ENCODE measurements around the gene GNB1L.
"Not testable (repeated sequence)": the region's sequence is repeated elsewhere in the genome, so short reads cannot be mapped to it uniquely, and the experiment has no call there.

Gene GNB1L

DNA sequence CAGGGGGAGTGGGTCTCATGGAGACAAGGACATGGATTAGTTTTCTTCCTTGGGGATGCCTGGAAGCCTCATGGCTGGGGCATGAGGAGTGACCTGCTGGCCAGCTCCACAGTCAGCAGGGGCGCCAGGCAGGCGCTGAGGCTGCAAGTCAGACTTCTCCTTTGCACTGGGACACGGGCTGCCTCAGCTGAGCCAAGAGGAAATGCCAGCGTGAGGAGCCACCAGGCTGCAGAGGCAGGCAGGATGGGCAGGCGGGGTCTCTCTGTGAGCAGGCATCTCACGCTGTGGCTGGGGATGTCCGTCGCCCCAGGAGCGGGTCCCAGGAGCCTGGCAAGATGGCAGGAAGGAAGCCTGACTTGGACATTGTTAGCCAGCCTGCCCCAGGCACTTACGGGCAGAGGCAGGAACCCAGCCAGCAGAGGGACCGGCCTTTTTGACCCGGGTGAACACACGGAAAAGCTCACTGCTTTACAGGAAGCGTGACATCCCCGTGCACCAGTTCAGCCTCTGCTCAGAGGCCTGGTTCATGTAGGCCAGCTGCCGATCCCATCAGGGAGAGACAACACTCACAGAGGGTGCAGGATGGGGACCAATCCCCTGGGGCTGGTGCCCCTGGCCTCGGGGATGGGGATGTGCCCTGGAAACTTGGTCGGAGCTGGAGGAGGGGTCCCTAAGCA, 10.2 kb downstream of the GNB1L start:
- peak in 27 of 51 donors; percentile 11 to 72 (median 38) for DNase-seq

DNA sequence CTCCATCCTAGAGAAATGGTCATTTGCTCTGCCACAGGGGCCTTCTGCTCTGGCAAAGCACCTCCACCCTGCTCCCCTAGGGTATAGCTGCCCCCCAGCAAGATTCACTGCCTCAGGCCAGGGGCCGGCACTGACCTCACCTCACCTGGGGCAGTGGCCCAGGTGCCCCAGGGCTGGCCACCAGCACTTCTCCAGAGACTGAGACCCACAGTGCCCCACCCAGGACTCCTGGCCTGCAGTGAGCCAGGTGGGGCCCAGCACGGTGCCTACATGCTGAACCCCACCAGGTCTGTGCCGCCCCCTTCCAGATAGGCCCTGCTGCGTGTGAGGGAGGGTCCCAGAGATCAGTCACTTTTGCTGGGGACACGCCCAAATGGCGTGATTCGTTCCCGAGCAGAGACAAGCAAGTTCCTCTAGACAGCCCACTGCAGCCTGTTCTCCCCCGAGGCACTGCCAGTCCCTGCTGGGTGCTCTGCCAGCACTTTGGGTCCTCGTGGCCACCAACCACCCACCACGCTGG, 10.8 kb downstream of the GNB1L start:
- no peak for DNase-seq

GRCh38 chr22:19843107-19843856, 11.4 kb downstream of the GNB1L start:
- no peak for DNase-seq

- DNase-seq, result no peak
These were observed 12.1 kb downstream of the GNB1L start for GRCh38 chr22:19842393-19843106.

GRCh38 chr22:19841641-19842392, 12.9 kb downstream of the GNB1L start:
- no peak for DNase-seq

DNA sequence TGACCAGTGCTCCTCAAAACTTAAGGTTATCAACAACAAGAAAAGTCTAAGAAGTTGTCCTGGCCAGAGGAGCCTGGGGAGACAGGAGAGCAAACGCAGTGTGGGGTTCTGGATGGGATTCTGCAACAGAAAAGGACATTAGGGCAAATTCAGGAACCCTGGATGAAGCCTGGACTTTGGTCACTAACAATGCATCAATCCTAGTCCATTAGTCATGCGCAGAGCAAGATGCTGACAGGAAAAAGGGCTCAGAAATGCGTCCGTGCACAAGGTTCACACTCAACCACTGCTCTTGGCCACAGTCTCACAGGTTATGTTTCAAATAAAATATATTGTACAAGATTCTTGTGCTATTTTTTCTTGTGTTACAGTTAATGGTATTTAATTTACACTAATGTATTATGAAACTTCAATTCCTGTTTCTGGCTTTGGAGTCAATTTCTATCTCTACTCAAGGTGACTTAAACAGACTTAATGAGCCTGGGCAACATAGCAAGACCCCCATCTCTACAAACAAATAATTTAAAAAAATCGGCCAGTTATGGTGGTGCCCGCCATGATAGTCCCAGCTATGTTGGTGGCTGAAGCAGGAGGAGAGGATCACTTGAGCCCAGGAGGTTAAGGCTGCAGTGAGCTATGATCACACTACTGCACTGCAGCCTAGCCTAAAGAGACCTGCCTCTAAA, 13.6 kb downstream of the GNB1L start:
- no peak for DNase-seq

DNA sequence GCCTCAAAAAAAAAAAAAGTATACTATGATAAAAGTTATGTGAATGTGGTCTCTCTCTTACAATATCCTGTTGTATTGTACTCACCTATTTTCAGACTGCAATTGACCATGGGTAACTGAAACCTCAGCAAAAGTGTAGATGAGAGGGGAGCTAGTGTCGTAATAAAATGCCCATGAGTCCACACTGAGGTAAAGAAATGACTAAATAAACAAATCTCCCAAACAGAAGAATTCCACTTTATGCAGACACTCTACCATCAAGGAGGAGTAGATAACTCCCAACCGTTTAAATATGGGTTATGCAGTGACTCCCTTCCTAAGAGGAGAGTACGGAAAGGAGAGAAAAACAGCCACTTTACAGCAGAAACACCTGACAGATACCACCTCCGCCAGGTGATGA, 14.6 kb downstream of the GNB1L start:
- no peak for DNase-seq

- no peak for DNase-seq
These were observed 16.8 kb downstream of the GNB1L start for GRCh38 chr22:19837915-19838314.

- DNase-seq, result no peak
These were observed 18.2 kb downstream of the GNB1L start for GRCh38 chr22:19836512-19836911.

- DNase-seq, result no peak
These were observed 20.1 kb downstream of the GNB1L start for GRCh38 chr22:19834599-19834998.

DNA sequence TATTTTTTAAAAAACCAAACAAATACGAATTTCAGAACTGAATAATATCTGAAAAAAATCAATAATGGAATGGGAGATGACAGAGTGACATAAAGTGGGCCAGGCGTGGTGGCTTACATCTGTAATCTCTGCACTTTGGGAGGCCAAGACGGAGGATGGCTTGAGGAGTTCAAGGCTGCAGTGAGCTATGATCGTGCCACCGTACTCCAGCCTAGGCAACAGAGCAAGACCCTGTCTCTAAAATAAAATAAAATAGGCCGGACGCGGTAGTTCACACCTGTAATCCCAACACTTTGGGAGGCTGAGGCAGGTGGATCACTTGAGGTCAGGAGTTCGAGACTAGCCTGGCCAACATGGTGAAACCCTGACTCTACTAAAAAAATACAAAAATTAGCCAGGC, 21.3 kb downstream of the GNB1L start:
- not testable (repeated sequence) for DNase-seq

- DNase-seq, result no peak
These were observed 22.1 kb downstream of the GNB1L start for GRCh38 chr22:19832476-19833108.

GRCh38 chr22:19831979-19832378, 22.7 kb downstream of the GNB1L start:
- not testable (repeated sequence) for DNase-seq

GRCh38 chr22:19831016-19831415, 23.7 kb downstream of the GNB1L start:
- DNase-seq, result no peak

DNA sequence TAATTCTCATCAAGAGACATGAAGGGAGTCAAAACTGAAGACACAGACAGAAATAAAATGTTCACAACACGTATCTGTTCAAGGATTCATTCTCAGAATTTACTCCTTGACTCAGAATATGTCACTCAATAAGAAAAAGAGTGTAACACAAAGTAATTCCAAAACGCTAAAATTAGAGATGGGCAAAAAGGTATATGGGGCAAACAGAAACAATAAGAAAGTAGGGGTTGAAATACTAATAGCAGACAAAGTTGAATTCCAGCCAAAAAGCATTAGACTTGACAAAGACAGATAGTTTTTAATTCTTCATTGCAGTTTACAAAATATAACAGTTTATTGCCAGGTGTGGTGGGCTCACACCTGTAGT, 26.7 kb downstream of the GNB1L start:
- no peak for DNase-seq

GRCh38 chr22:19827341-19828034, 27.2 kb downstream of the GNB1L start:
- no peak for DNase-seq

DNA sequence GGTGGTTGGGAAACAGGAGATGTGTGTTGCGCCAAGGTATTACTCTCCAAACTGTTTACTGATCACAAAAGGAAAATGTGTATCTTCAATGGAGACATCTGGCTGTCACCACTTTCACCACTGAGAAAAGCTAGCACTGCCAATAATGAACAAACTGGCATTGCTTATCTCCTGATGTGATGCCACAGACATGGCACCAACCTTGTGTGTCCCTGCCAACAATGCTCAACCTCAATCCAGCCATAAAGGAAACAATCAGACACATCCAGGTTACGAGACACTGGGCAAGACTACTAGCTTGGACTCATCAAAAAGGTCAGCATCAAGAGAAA, 28.1 kb downstream of the GNB1L start:
- DNase-seq, result no peak

- DNase-seq, result no peak
These were observed 28.6 kb downstream of the GNB1L start for GRCh38 chr22:19825904-19826618.

GRCh38 chr22:19824926-19825339, 29.7 kb downstream of the GNB1L start:
- DNase-seq, result no peak

All from hypothalamus (tissue), 51 donors.